Measurements from ENCODE around the gene NFATC3. TPM values are rescaled to one million over a fixed set of nuclear protein-coding genes. Genes with fewer than 3 reads are reported as not detected.
A peak's percentile ranks its signal among the peaks of the same experiment; 100 is the strongest.

NFATC3 gene
- polyA plus RNA-seq, 3 donors: 14.3 to 21.8 (median 15.8) TPM

GRCh38 chr16:68242926-68243858, 158.0 kb downstream of the NFATC3 start:
- Mint-ChIP-seq H3K4me1 (peaks cover 41% of the 10 kb centered on the region), H3K36me3 (peaks cover 0 to 8% of the 10 kb centered on the region in 2 donors), H3K27me3 (ENCODE audit: low read depth in 3 of 3) (peaks cover 3 to 8% (median 4%) of the 10 kb centered on the region in 3 donors), H3K9me3 (peaks cover 0 to 3% (median 0%) of the 10 kb centered on the region in 7 donors), H3K27ac (peak overlapping the region in 1 of 7 donors; percentile 2), H3K4me3 (no peak overlapping the region)
- Histone ChIP-seq H3K4me3 (replicated peaks in 1 of 3; ENCODE audit: low read depth in 2 of 3, low read length in 3 of 3) (no peak overlapping the region), H2AFZ (ENCODE audit: insufficient read depth, low read depth, low read length, poor library complexity, severe bottlenecking) (no peak overlapping the region), H3K9ac (ENCODE audit: insufficient read depth, low read length, poor library complexity, severe bottlenecking) (no peak overlapping the region), H3K27me3 (ENCODE audit: control insufficient read depth in 2 of 2, insufficient read depth in 2 of 2, low read length in 2 of 2) (no peaks in the 10 kb centered on the region), H3K36me3 (replicated peaks in 1 of 2; ENCODE audit: control insufficient read depth in 1 of 2, insufficient read depth in 2 of 2, low read length in 2 of 2) (no peaks in the 10 kb centered on the region), H3K4me1 (ENCODE audit: control insufficient read depth in 1 of 2, insufficient read depth in 2 of 2, low read length in 2 of 2) (peaks cover 43 to 49% of the 10 kb centered on the region in 2 donors), H3K79me2 (ENCODE audit: insufficient read depth, low read length) (peaks cover 34% of the 10 kb centered on the region), H3K9me3 (replicated peaks in 1 of 2; ENCODE audit: control insufficient read depth in 1 of 2, insufficient read depth in 1 of 2, low read length in 2 of 2) (no peaks in the 10 kb centered on the region), H3K27ac (ENCODE audit: low read depth in 1 of 2, low read length in 2 of 2) (no peak overlapping the region), H4K20me1 (ENCODE audit: insufficient read depth, low read length) (peaks cover 4% of the 10 kb centered on the region), H3K4me2 (replicated peaks; ENCODE audit: extremely low read depth, low read length, poor library complexity, severe bottlenecking) (no peak overlapping the region)
- intact Hi-C loops (cut with micrococcal nuclease): loop anchor here in 1 of 2 donors (10.0 kb wide), 1 partner anchor 158 kb away; the partner anchor contains the start of gene NFATC3
- no peak for DNase-seq
- no peak for TF ChIP-seq CTCF (IDR thresholded peaks at IDR 0.05)
- 58% methylated on average over 5 of the region's 9 CpGs for WGBS (ENCODE audit: insufficient coverage)

- no peak for DNase-seq
- Mint-ChIP-seq H3K27me3 (ENCODE audit: low read depth in 3 of 3) (peaks cover 0 to 5% (median 1%) of the 10 kb centered on the region in 3 donors), H3K4me1 (peaks cover 51% of the 10 kb centered on the region), H3K4me3 (peak overlapping the region; percentile 97 to 98), H3K36me3 (peaks cover 6 to 20% of the 10 kb centered on the region in 2 donors), H3K9me3 (peaks cover 0 to under 1% (median 0%) of the 10 kb centered on the region in 7 donors), H3K27ac (peak overlapping the region in 5 of 7 donors; percentile 64 to 91 (median 87))
- Histone ChIP-seq H4K20me1 (ENCODE audit: insufficient read depth, low read length) (peaks cover 4% of the 10 kb centered on the region), H3K4me1 (ENCODE audit: control insufficient read depth in 1 of 2, insufficient read depth in 2 of 2, low read length in 2 of 2) (peaks cover 43 to 53% of the 10 kb centered on the region in 2 donors), H3K27ac (ENCODE audit: low read depth in 1 of 2, low read length in 2 of 2) (peak overlapping the region in 1 of 2 donors; percentile 86), H3K27me3 (ENCODE audit: control insufficient read depth in 2 of 2, insufficient read depth in 2 of 2, low read length in 2 of 2) (no peaks in the 10 kb centered on the region), H3K9me3 (replicated peaks in 1 of 2; ENCODE audit: control insufficient read depth in 1 of 2, insufficient read depth in 1 of 2, low read length in 2 of 2) (no peaks in the 10 kb centered on the region), H3K4me3 (replicated peaks in 1 of 3; ENCODE audit: low read depth in 2 of 3, low read length in 3 of 3) (peak overlapping the region; percentile 69 to 89 (median 86)), H2AFZ (ENCODE audit: insufficient read depth, low read depth, low read length, poor library complexity, severe bottlenecking) (peak overlapping the region; percentile 80), H3K4me2 (replicated peaks; ENCODE audit: extremely low read depth, low read length, poor library complexity, severe bottlenecking) (peak overlapping the region; percentile 91), H3K9ac (ENCODE audit: insufficient read depth, low read length, poor library complexity, severe bottlenecking) (peak overlapping the region; percentile 76), H3K79me2 (ENCODE audit: insufficient read depth, low read length) (peaks cover 41% of the 10 kb centered on the region), H3K36me3 (replicated peaks in 1 of 2; ENCODE audit: control insufficient read depth in 1 of 2, insufficient read depth in 2 of 2, low read length in 2 of 2) (peaks cover 6 to 10% of the 10 kb centered on the region in 2 donors)
- no peak for TF ChIP-seq CTCF (IDR thresholded peaks at IDR 0.05)
- intact Hi-C loops (cut with micrococcal nuclease): loop anchor here in 1 of 2 donors (10.0 kb wide), 1 partner anchor 160 kb away; the partner anchor contains the start of gene NFATC3
- WGBS (ENCODE audit: insufficient coverage): 9% methylated on average over 19 of the region's 20 CpGs
These were observed 159.3 kb downstream of the NFATC3 start for GRCh38 chr16:68244481-68244902.

Measured in CD14-positive monocyte (primary cell).